Activated T-cell treated with anti-CD3 and anti-CD28 coated beads for 48 hours (primary cell): ENCODE measurements around the gene TBC1D8B.
"Not testable (repeated sequence)": the region's sequence is repeated elsewhere in the genome, so short reads cannot be mapped to it uniquely, and the experiment has no call there.

Experiments
- DNase-seq: peaks from one replicate; pipeline ENCODE4 v3.0.0-alpha.2; 2020; ENCODE audit warnings: low read depth

The TBC1D8B gene

DNA sequence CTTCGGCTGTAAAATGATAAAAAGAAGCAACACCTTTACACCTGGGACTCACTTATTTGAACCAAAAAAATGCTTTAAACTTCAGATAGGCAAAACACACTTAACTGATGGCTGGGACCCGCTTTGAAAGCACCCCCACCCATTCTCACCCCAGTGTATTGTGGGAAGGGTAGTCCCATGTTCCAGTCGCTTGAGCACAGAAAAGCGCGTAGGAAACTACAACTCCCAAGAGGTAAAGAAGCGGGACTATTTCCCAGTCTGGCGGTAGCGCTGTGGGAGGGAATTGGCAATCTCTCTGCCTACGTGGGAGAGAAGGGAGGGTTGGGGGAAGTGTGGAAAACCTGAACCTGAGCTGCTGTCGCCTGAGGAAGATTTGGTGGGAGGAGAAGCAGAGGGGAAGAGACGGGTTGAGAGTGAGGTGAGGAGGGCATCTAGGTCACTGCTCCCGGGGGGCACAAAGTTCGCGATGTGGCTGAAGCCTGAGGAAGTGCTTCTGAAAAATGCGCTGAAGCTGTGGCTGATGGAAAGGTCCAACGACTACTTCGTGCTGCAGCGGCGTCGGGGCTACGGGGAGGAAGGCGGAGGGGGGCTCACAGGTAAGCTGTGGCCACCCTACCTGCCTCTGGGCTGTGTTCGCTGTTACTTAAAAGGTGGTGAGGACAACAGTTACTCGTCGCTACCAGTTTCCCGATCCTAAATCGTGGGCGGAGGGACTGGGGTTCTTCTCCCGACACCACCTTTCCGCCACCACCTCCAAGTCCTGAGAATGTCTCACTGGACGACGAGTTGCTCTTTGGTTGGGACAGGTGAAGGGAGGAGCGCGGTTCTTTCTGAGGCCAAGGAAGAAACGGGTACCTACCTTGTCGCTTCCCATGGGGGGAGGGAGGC is at the start of gene TBC1D8B:
TSS of gene TBC1D8B (plus strand) at position 286 of the 888 bp plus-strand sequence. CDS start at position 467, 181 bp downstream.
- no peak for DNase-seq

DNA sequence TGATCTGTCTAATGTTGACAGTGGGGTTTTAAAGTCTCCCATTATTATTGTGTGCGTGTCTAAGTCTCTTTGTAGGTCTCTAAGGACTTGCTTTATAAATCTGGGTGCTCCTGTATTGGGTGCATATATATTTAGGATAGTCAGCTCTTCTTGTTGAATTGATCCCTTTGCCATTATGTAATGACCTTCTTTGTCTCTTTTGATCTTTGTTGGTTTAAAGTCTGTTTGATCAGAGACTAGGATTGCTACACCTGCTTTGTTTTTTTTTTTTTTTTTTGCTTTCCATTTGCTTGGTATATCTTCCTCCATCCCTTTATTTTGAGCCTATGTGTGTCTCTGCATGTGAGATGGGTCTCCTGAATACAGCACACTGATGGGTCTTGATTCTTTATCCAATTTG is 33.2 kb upstream of the TBC1D8B start:
- not testable (repeated sequence) for DNase-seq

DNA sequence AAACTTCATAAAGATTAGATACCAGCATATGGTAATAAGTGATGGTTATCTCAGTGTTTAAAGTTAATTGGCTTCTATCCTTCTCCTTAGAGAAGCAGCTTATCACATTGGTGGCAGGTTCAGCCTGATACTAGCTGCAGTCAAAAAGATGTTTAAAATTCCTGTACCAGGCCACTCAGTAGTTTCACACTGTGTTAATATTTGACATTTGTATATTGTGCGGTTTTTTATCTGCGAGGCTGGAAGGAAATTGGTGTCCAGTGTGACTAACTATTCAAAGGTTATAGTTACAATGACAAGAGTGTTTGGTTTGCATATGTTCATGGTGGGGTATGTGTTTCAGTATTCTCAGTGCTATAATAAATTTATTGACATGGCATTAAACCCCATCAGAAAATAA is 27.5 kb upstream of the TBC1D8B start:
- no peak for DNase-seq

DNA sequence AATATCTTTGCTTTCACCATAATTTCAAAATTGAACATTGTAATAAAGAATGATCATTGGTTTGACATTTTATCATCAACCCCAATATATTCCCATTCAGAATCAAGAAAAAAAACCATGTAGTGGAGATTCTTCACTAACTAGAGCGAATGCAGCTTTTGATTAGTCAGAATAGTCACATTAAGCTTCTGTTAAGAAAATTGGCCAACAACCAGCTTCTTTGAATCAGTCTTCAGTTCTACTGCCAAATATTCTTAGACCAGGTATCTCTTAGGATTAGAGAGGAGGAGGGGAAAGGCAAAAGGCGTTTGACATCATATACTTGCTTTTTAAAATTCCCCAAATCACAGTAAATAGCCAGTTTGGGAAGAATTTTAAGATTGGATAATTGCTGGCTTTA is 22.2 kb upstream of the TBC1D8B start:
- DNase-seq, result no peak

DNA sequence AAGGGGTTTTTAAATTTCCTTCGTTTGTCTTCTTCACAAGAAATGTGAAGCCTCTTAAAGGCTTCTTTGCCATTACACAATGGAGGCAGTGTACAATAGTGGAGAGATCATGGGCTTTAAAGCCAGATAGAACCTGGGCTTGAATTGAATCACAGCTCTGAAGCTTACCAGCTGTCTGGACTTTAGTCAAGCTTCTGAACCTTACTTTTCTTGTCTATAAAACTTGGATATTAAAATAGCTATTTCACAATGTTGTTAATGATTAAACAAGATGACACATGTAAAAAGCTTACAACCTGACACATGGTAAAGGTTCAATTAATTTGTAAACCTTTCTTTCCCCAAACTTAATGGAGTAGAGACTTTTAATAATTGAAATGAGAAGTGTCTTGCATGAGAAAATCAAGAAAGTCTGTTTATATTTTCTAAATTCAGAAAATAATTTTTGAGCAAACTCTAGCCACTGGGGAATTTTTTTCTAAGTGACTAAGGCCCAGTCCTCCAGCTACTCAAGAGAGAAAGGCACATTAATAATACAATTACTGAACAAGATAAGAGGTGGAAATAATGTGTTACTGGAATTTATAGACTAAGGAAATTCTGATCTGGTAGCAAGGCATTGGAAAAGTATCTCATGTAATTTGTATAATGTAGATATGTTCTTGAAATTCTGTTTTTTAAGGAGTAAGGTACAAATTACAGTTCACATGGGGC is 21.7 kb upstream of the TBC1D8B start:
- no peak for DNase-seq

DNA sequence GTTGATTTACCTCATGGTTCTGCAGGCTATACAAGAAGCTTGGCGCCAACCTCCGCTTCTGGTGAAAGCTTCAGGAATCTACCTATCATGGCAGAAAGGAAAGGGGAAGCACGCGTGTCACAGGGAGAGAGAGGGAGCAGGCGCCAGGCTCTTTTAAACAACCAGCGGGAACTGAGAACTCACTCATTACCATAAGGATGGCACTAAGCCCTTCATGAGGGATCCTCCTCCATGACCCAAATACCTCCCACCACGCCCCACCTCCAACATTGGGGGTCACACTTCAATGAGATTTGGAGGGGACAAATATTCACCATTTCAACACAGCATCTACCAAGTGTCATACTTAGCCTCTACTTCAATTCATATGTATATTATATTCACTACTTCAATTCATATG is 18.8 kb upstream of the TBC1D8B start:
- no peak for DNase-seq

DNA sequence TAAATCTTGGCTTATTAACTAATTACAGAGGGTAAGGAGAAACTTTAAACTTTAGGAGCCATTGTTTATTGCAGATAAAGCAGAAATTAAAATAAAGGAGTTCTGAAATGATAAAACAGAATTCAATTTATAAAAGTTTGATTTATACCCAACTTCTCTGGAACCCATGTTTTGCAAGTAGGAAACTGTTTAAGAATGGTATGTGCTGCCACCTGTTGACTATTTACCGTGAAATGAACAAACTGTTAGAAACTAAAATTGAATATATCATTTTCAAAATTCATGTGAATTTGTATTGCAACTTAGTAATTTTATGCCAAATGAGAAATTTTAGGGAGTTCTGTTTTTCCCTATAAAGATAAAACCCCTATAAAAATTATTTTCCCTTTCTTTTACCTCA is 11.0 kb upstream of the TBC1D8B start:
- no peak for DNase-seq

DNA sequence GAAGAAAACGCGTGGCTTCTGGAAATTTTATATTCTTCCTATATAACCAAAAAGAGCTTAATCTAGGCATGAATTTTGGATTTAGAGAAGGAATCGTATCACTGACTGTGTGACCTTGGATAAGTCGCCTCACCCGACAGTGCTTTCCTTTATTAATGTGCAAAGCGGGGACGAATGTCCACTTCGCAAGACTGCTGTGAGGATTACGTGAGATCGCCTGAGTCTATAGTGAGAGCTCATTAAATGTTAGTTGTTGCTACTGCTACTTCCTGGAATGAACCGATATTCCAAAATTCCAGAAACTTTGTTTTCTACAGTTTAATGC is 448 bp upstream of the TBC1D8B start:
- DNase-seq, result no peak

DNA sequence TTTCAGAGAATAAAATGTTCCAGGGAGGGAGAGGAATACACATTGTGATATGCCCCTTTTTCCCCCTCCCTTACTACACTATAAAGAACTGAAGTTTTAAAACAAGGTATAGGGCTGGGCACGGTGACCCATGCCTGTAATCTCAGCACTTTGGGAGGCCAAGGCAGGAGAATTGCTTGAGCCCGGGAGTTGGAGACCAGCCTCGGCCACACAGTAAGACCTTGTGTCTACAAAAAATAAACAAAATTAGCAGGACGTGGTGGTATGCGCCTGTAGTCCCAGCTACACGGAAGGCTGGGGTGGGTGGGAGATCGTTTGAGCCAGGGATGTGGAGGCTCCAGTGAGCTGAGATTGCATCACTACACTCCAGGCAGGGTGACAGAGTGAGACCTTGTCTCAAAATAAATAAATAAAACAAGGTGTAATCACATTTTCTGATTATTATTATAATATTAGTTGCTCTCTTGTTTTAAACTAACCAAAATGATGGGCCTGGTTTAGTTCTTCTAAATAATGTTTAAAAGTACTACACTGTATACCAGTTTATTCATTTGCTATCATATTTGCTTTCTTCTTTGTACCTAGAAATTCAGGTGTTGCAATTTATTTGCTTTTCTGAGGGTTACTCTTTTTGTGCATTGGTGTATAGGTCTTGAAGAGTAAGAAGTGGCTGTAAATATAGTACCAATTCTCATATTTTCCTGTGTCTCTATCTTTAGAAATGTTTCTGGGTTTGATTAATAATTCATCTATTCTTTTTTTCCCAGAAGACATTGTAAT is 8.8 kb downstream of the TBC1D8B start:
- DNase-seq, result no peak

DNA sequence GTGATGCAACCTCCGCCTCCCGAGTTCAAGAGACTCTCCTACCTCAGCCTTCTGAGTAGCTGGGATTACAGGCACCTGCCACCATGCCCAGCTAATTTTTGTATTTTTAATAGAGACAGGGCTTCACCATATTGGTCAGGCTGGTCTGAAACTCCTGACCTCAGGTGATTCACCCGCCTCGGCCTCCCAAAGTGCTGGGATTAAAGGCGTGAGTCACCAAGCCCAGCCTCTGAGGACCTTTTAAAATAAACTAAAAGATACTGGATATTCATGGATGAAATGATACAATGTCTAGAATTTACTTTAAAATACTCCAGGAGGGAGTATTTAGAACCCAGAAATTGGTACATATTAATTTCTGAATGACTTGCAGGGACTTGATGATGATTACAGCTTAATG is 10.5 kb downstream of the TBC1D8B start:
- DNase-seq, result not testable (repeated sequence)

DNA sequence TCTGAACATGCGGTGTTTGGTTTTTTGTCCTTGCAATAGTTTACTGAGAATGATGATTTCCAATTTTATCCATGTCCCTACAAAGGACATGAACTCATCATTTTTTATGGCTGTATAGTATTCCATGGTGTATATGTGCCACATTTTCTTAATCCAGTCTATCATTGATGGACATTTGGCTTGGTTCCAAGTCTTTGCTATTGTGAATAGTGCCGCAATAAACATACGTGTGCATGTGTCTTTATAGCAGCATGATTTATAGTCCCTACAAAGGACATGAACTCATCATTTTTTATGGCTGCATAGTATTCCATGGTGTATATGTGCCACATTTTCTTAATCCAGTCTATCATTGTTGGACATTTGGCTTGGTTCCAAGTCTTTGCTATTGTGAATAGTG is 11.6 kb downstream of the TBC1D8B start:
- not testable (repeated sequence) for DNase-seq

DNA sequence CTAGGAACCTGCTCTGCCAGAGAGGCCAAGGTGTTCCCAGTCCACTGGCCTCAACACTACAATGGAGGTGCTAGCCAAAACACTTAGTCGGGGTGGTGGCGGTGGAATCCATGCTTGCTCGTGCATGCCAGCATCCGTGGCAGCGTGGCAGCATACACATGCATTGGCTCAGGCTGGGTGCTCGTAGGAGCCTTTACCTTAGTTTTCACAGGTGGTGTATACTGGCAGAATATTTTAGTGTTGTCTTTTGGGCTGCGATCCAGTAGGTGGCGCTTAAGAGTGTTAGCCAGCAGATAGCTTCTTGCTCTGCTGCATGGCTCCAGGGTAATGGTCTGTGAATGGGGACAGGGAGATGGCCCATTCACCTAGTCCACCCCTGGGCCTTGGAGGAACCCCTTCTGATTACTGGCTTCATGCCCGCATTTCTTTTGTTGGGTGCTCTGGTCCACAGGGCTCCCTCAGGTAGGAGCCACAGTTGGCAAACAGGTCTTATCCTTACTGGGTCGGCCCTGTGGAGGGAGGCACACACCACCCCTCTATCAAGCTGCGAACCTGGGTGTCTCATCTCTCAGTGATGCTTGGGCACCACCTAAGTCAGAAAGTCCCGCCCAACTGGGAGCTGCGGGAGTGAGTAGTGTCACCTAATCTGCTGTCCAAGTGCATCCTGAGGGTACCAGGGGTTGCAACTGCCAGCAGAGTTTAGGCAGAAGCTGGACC is 60.7 kb downstream of the TBC1D8B start:
- no peak for DNase-seq

DNA sequence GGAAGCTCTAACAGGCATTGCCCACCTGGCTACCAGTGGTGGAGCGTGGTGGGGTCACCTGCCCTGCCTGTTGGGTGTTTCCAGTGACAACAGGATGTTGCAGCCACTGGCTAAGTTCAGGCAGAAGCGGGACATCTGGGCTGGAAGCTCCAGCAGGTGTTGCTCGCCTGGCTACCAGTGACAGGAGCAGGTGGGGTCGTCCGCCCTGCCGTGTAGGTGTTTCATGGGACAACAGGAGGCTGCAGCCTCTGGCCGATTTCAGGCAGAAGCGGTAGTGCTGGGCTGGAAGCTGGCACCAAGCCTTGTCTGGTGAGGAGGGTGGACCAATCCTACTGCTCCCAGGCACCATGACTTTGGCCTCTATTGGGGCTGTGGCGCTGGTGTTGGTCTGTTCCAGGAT is 61.2 kb downstream of the TBC1D8B start:
- DNase-seq, result no peak

DNA sequence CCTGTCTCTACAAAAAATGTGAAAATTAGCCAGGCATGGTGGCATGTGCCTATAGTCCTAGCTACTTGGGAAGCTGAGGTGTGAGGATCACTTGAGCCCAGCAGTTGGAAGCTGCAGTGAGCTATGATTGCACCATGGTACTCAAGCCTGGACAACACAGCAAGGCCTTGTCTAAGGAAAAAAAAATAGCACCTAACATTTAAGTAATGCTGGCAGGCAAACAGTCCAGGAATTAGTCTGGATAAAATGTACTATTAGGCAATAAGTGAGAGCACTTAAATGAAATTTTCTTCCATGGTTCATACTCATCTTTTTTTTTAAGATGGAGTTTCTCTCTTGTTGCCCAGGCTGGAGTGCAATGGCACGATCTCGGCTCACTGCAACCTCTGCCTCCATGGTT is 70.3 kb downstream of the TBC1D8B start:
- DNase-seq, result not testable (repeated sequence)

DNA sequence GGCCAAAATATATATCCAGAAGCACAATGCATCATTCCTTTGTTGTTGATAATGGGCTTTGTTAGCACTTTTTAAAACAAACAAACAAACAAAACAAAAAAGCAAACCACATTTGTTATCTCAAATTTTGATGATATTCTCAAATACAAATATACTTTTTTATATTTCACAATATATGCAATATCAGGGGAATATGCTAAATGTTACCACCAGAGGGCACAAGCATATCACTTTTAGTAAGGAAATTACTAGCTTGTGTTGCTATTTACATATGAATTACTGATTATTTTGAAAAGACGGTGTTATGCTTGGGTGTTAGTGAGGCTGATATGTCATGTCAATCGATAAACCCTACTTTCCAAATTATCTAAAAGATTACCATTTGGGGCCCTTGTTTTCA is 71.6 kb downstream of the TBC1D8B start:
- no peak for DNase-seq

DNA sequence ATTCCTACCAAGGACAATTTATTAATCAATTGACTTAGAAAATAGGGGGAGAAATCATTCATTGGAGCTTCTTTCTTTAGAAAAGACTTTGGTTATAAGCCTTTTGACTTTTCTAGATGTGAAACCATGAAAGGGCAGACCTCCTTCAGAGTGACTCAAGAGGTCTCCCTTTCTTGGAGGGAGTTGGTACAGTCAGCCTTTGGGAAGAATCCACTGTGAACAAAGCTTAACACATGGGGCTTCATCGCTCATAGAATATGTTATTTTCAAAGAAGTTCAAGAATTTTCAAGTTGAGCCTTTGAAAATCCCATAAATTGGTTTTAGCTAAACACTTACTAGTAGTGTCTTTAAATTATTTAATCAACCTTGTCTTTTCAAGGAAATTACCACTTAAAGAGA is 72.7 kb downstream of the TBC1D8B start:
- DNase-seq, result no peak

DNA sequence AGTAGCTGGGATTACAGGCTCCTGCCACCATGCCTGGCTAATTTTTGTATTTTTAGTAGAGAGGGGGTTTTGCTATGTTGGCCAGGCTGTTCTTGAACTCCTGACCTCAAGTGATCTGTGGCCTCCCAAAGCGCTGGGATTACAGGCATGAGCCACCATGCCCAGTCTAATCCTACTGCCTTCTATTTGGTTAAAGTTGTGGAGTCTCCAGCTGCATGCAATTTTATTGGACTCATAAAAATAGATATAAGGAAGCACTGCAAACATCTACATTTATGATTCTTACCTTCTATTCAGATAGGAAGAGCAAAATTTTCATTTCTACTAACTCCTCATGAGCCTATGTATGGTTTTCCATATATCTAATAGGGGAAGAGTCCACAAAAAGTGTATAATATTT is 87.0 kb downstream of the TBC1D8B start:
- no peak for DNase-seq

DNA sequence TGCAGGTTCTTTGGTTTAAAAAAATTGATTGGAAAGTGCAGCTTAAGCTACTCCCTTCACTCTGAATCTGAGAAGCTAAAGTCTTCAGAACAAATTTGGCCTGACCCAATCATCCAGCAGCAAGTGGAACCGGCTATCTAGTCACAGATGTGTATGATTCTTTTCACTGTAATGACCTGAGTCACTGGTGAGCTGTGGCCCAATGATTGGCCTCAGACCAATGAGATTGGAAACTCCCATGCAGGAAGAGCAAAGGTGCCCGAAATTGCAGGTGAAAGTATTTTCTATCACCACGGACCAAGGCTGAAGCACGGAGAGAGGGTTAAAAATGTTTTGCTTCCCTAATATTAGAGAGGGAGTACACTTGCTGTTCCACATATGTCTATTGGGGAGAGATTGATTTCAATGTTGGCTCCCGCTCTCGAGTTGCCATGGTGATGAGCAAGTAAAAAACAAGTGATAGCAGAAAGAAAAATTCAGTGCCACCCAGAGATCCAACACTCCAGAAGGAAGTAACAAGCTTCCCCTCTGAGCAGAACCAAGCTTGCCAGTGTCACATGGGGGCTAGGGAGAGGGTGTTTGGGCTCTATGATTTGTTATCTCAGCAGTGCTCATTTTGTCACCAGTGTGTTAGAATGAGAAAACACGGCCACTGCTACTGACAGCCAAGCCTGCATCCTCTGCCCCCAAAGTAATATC is 89.4 kb downstream of the TBC1D8B start:
- DNase-seq, result no peak

DNA sequence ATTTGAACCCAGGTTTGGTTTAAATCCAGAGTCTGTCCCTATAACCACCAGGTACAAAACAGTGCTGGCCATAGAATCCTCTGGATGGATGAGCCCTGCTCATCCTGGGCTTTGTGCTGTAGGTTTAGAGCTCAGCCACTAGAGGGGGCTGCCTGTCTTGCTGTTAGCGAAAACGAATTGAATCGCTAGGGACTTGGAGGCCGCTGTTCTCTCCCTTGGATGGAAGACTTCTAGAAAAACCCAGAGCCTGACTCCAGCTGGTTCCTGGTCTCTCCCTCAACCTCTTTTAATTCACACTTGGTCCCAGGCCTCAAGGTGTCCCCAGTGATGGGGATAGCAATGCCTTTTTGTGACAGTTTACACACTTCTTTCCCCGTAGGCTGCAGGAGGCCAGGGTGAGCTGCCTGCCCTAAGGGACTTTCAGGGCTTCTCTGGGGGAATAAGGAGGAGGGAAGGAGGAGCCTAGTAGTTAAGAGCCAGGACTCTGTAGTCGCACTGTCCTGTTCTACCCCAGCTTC is 92.0 kb downstream of the TBC1D8B start:
- DNase-seq, result peak; percentile 21

DNA sequence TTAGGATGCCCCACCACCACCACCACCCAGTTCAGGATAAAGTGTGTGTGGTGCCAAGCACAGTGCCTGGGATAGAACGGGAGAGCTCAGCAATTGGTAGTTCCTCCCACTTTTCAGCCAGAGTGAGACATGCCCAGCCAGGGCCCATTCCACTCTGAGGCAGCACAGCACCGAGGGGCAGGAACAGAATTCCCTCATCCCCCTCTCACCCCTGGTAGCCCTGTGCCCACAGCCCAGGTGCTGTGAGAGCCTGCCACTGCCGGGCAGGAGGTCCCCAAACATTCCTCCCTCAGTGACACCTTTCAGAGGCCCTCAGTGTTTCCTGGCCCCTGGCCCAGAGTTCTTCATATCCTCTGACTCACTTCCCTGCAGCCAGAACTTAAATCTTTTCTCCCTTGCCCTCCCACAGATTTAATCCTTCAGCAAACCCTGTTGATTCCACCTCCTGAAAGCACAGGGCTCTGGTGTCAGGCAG is 92.5 kb downstream of the TBC1D8B start:
- no peak for DNase-seq

DNA sequence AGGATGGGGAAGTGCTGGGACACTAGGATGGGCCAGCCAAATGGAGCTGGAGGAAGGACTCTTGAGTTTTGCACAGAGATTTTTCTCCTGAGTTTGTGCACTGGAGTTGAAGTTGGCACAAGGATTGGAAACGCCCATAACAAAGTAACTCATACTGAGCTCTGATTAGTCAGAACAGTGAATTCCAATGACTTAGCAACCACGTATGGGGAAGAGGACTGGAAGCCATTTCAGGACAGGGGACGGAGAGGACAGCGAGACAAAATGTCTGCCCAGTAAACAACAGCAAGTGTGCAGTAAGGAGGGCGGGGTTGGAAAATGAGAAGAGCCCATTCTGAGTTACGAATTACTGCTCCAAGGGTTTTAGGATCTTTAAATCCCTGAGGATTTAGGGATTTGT is 94.8 kb downstream of the TBC1D8B start:
- DNase-seq, result no peak
